C4-2B (cell line): ENCODE data around the gene ARMH4.

ENCODE experiments used
- ZFX ChIP-seq: fragments of 450-650 bp; IDR thresholded peaks from 2 replicates; pipeline ENCODE4 v1.6.1; 2017
- TF ChIP-seq, protein P1 (sequence below): fragments of 450-650 bp; conservative IDR thresholded peaks from 2 replicates; pipeline ENCODE4 v1.5.1; 2017; ENCODE audit warnings: mild to moderate bottlenecking

DNA sequence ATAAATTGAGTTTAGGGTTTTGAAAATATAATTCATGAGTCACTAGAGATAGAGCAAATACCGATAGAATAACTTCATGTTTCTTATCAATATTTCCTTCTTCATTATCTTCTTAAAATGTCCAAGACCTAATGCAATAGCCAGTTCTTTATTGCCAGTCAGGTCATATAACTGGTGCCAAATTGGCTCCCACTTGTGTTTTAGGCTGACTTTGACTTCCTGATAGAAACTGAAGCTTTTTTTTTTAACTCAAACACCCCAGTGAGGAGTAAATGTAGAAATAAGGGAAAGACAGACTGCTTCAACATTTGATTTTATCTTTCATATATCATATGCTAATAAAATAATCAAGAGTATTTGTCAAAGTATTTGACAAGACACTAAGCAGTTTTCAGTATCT lies 80.7 kb downstream of the ARMH4 start:
- TF ChIP-seq, protein P1, sequence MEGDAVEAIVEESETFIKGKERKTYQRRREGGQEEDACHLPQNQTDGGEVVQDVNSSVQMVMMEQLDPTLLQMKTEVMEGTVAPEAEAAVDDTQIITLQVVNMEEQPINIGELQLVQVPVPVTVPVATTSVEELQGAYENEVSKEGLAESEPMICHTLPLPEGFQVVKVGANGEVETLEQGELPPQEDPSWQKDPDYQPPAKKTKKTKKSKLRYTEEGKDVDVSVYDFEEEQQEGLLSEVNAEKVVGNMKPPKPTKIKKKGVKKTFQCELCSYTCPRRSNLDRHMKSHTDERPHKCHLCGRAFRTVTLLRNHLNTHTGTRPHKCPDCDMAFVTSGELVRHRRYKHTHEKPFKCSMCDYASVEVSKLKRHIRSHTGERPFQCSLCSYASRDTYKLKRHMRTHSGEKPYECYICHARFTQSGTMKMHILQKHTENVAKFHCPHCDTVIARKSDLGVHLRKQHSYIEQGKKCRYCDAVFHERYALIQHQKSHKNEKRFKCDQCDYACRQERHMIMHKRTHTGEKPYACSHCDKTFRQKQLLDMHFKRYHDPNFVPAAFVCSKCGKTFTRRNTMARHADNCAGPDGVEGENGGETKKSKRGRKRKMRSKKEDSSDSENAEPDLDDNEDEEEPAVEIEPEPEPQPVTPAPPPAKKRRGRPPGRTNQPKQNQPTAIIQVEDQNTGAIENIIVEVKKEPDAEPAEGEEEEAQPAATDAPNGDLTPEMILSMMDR = no peak
- TF ChIP-seq ZFX = no peak
